SK-N-SH treated with all-trans-retinoic acid at 6 μM for 48 hours (cell line): ENCODE data around the gene RNU1-1.
"Not testable (repeated sequence)": the region's sequence is repeated elsewhere in the genome, so short reads cannot be mapped to it uniquely, and the experiment has no call there.

Experiments used
- ATAC-seq: fragments of 200-7000 bp; cut with Tn5 transposase; 3 replicates; pipeline ENCODE4 v1.9.1; 2020; ENCODE audit warnings: mild to moderate bottlenecking, moderate library complexity
- ARNTL ChIP-seq: fragments of 450-650 bp; formaldehyde crosslinking; IDR thresholded peaks from 2 replicates; pipeline ENCODE4 v1.5.0; 2020; ENCODE audit warnings: low read depth, mild to moderate bottlenecking, moderate library complexity, borderline replicate concordance
- ESRRG ChIP-seq: fragments of 250-450 bp; sonication (Bioruptor Pico); IDR thresholded peaks from 2 replicates; pipeline ENCODE4 v1.6.1; 2021; ENCODE audit warnings: mild to moderate bottlenecking
- GLIS3 ChIP-seq: fragments of 250-450 bp; sonication (Bioruptor Pico); IDR thresholded peaks from 2 replicates; pipeline ENCODE4 v1.5.0; 2020; ENCODE audit warnings: mild to moderate bottlenecking, moderate library complexity
- ISL1 ChIP-seq: fragments of 250-450 bp; sonication (Bioruptor Pico); IDR thresholded peaks from 2 replicates; pipeline ENCODE4 v2.1.2; 2022; ENCODE audit warnings: mild to moderate bottlenecking, moderate library complexity
- RARB ChIP-seq: fragments of 250-450 bp; sonication (Bioruptor Pico); IDR thresholded peaks from 2 replicates; pipeline ENCODE4 v1.8.0; 2021; ENCODE audit warnings: mild to moderate bottlenecking, moderate library complexity
- SNAI2 ChIP-seq: fragments of 250-450 bp; sonication (Bioruptor Pico); IDR thresholded peaks from 2 replicates; pipeline ENCODE4 v1.5.0; 2020; ENCODE audit warnings: mild to moderate bottlenecking, moderate library complexity
- TCF4 ChIP-seq: fragments of 250-450 bp; sonication (Bioruptor Pico); IDR thresholded peaks from 2 replicates; pipeline ENCODE4 v1.8.0; 2021; ENCODE audit warnings: mild to moderate bottlenecking, moderate library complexity, borderline replicate concordance
- TOX ChIP-seq: fragments of 250-450 bp; sonication (Bioruptor Pico); IDR thresholded peaks from 2 replicates; pipeline ENCODE4 v1.8.0; 2021; ENCODE audit warnings: mild to moderate bottlenecking, moderate library complexity, borderline replicate concordance
- ZC3H10 ChIP-seq: fragments of 250-450 bp; sonication (Bioruptor Pico); IDR thresholded peaks from 2 replicates; pipeline ENCODE4 v1.5.1; 2021; ENCODE audit warnings: mild to moderate bottlenecking, moderate library complexity
- ZFP3 ChIP-seq: fragments of 250-450 bp; sonication (Bioruptor Pico); IDR thresholded peaks from 2 replicates; pipeline ENCODE4 v1.5.0; 2020; ENCODE audit warnings: mild to moderate bottlenecking, moderate library complexity
- ZFP30 ChIP-seq: fragments of 450-650 bp; formaldehyde crosslinking; IDR thresholded peaks from 2 replicates; pipeline ENCODE4 v1.5.0; 2022; ENCODE audit warnings: mild to moderate bottlenecking, moderate library complexity
- ZNF565 ChIP-seq: fragments of 450-650 bp; formaldehyde crosslinking; conservative IDR thresholded peaks from 2 replicates; pipeline ENCODE4 v1.5.0; 2020; ENCODE audit warnings: low read depth, mild to moderate bottlenecking, moderate library complexity
- ZNF70 ChIP-seq: fragments of 450-650 bp; formaldehyde crosslinking; IDR thresholded peaks from 2 replicates; pipeline ENCODE4 v1.5.0; 2020; ENCODE audit warnings: mild to moderate bottlenecking, moderate library complexity
- ZNF8 ChIP-seq: fragments of 450-650 bp; formaldehyde crosslinking; IDR thresholded peaks from 2 replicates; pipeline ENCODE4 v1.5.0; 2020; ENCODE audit warnings: mild to moderate bottlenecking, moderate library complexity
- TF ChIP-seq, protein P1 (sequence below): fragments of 250-450 bp; sonication (Bioruptor Pico); IDR thresholded peaks from 2 replicates; pipeline ENCODE4 v1.5.0; 2020; ENCODE audit warnings: mild to moderate bottlenecking, moderate library complexity
- TF ChIP-seq, protein P2 (sequence below): fragments of 250-450 bp; sonication (Bioruptor Pico); IDR thresholded peaks from 2 replicates; pipeline ENCODE4 v1.5.1; 2021; ENCODE audit warnings: mild to moderate bottlenecking, moderate library complexity
- TF ChIP-seq, protein P3 (sequence below): fragments of 250-450 bp; sonication (Bioruptor Pico); IDR thresholded peaks from 2 replicates; pipeline ENCODE4 v1.5.1; 2020; ENCODE audit warnings: low read depth, mild to moderate bottlenecking, moderate library complexity
- TF ChIP-seq, protein P4 (sequence below): fragments of 250-450 bp; sonication (Bioruptor Pico); IDR thresholded peaks from 2 replicates; pipeline ENCODE4 v1.8.0; 2020; ENCODE audit warnings: mild to moderate bottlenecking, moderate library complexity, borderline replicate concordance

Gene RNU1-1

DNA sequence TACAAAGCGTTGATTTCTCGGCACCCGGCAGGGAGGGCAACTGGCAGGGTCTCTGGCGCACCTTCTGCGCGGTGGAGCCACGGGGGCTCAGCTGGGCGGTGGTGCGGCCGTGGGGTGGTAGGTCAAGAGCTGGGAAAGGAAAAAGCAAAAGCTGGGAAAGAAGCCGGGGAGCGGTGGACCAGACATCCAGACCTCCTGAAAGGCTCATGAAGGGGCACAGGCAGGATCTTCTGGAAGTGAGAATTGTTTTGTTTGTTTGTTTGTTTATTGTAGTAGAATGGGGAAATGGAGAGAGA, 7.2 kb upstream of the RNU1-1 start:
- TF ChIP-seq SNAI2 (CRISPR knock-in tag) (no peak), ESRRG (no peak), RARB (CRISPR knock-in tag) (no peak), TCF4 (CRISPR knock-in tag) (no peak), ZNF565 (CRISPR knock-in tag) (no peak), ZFP3 (CRISPR knock-in tag) (no peak), ZNF70 (no peak), ISL1 (CRISPR knock-in tag) (no peak)
- TF ChIP-seq, protein P1, sequence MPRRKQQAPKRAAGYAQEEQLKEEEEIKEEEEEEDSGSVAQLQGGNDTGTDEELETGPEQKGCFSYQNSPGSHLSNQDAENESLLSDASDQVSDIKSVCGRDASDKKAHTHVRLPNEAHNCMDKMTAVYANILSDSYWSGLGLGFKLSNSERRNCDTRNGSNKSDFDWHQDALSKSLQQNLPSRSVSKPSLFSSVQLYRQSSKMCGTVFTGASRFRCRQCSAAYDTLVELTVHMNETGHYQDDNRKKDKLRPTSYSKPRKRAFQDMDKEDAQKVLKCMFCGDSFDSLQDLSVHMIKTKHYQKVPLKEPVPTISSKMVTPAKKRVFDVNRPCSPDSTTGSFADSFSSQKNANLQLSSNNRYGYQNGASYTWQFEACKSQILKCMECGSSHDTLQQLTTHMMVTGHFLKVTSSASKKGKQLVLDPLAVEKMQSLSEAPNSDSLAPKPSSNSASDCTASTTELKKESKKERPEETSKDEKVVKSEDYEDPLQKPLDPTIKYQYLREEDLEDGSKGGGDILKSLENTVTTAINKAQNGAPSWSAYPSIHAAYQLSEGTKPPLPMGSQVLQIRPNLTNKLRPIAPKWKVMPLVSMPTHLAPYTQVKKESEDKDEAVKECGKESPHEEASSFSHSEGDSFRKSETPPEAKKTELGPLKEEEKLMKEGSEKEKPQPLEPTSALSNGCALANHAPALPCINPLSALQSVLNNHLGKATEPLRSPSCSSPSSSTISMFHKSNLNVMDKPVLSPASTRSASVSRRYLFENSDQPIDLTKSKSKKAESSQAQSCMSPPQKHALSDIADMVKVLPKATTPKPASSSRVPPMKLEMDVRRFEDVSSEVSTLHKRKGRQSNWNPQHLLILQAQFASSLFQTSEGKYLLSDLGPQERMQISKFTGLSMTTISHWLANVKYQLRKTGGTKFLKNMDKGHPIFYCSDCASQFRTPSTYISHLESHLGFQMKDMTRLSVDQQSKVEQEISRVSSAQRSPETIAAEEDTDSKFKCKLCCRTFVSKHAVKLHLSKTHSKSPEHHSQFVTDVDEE (CRISPR knock-in tag), result no peak
- TF ChIP-seq, all 23 proteins: peak for 0
- no peak for ATAC-seq

DNA sequence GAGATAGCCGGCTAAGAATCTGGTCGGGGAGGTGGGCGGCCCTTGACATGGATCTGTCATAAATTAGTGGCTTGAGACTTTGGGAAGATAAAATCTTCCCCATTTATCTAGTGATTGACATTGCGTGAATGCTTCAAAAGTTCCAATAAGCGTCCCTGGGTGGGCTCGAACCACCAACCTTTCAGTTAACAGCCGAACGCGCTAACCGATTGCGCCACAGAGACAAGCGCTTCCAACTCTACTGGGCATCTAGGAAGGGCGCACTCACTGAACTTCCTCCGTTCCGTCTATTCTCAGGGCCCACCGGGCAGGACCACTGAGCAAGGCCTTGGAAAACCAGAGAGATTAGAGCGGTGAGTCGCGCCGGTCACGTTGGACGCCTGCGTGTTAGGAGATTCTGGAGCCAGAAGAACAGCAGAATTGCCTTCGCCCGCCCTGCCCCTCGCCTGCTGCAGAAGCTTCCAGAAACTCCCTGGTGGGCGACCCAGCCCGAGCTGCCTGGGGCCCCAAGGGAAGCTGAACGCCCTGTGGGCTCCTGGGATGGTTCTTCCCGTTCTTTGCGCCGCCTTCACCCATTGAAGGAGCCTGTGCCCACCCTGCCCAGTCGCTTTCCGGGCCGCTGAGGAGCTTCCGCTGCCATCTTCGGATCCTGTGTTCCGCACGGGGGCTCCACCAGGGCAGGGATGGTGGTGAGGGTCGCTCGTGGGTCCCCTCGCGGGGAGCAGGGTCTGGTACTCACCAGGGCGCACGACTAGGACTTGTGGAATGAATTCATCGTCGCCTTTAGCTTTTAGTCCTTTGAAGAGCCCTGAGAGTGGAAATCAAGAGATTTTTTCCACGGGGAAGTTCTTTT, 6.6 kb upstream of the RNU1-1 start:
- ATAC-seq, result not testable (repeated sequence)

DNA sequence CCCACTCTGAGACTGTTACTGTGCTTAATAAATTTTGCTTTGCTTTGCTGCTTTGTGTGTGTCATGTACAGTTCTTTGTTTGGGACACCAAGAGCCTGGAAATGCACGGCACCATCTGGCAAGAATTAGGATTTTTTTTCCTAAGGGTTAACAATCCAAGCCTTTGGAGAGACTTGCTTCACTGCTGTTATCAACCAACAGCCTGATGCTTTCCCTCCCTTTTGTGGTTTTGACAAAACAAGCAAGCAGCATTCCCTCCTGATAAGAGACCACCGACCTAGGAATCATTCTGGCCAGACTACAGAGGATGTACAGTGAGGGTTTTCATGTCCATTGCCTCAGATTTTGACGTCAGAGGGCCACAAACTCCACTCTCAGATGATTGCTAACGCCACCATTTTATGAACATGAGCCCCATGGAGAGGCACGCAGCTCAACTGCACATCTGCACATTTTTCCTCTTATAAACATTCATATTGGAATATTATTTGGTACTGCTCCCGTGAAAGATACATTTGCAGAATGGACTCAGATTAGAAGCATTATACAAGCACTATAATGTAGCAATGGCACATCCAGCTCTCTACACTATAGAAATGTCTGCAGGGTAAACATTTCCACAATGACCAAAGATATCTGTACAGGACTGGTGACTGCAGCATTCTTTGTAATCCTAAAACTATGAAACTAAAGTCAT, 5.3 kb upstream of the RNU1-1 start:
- not testable (repeated sequence) for ATAC-seq

DNA sequence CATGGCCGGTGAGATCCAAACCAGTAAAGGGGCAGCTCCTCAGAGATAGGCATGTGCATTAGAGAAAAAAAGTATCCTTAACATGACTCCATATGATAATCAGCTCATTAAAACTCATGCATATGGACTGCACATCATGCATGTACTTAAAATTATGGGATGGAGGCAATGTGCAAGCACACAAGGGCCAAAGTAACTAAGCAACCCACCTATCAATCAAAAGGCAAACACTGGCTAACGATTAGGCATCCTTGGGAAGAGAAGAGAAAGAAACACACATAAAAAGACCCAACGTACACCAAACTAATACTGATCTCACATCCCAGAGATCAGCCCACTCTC, 4.8 kb upstream of the RNU1-1 start:
- not testable (repeated sequence) for ATAC-seq

DNA sequence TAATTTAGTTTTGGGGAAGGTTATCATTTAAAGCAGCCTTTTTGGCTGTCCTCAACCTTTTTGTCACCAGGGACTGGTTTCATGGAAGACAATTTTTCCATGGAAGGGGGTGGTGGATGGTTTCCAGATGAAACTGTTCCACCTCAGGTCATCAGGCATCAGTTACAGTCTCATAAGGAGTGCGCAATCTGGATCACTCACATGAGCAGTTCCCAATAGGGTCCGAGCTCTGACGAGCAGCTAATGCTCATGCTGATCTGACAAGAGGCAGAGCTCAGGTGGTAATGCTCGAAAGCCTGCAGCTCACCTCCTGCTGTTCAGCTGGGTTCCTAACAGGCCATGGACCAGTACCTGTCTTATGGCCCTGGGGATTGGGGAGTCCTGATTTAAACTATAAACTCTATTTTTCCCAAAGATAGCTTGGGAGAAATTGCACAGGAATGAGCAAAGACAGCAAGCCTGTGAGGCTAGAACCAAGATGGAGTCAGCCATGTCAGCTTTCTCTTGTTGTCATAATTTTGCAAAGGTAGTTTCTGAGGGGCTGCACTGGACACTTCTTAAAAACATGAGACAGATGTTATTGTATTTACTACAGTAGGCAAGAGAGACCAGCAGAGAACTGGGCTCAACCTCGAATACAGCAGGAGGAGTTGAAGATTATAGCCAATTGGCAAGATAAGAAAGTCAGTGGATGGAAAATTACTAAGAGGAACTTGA, 2.8 kb upstream of the RNU1-1 start:
- not testable (repeated sequence) for ATAC-seq

DNA sequence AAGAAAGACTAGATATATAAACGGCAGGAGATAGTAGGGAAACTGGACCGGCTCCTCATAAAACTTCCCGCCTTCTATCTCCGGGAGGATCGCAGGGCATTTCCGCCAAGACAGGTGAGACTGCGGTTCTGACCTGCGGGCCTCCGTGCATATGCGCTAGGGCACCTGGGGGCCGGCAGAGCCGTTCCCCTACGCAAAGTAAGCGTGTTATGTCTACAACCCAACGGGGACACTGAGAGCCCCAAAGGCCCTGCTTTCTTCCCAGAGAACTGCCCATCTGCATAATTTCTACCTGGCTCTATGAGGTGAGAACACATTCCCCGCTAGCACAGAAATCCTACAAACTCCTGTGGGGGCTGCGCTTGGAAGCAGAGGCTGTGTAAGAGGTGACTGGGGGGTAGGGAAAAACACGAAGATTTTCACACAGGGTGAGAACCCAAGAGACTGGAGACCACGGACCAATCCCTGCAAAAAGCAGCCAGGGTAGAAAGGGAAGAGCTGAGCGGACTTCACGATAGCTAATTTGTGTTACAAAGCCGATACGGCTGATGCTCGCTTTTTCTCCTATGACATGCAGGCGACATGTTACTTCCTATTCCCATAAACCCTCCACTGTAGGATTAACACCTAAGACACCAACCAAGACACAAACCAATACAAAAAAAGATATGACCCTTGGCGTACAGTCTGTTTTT, 526 bp downstream of the RNU1-1 start:
- peak; percentile 100 for ATAC-seq
- TF ChIP-seq, protein P2, sequence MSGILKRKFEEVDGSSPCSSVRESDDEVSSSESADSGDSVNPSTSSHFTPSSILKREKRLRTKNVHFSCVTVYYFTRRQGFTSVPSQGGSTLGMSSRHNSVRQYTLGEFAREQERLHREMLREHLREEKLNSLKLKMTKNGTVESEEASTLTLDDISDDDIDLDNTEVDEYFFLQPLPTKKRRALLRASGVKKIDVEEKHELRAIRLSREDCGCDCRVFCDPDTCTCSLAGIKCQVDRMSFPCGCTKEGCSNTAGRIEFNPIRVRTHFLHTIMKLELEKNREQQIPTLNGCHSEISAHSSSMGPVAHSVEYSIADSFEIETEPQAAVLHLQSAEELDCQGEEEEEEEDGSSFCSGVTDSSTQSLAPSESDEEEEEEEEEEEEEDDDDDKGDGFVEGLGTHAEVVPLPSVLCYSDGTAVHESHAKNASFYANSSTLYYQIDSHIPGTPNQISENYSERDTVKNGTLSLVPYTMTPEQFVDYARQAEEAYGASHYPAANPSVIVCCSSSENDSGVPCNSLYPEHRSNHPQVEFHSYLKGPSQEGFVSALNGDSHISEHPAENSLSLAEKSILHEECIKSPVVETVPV (CRISPR knock-in tag), result peak; percentile 94
- TF ChIP-seq ARNTL (CRISPR knock-in tag) (0 out of 2 replicates have a peak, but pooled peaks have one; percentile 64), RARB (CRISPR knock-in tag) (peak; percentile 98), TOX (CRISPR knock-in tag) (peak; percentile 97), TCF4 (CRISPR knock-in tag) (0 out of 2 replicates have a peak, but pooled peaks have one; percentile 48), GLIS3 (CRISPR knock-in tag) (peak; percentile 99), ZC3H10 (CRISPR knock-in tag) (peak; percentile 94), ZFP30 (CRISPR knock-in tag) (0 out of 2 replicates have a peak, but pooled peaks have one; percentile 49), ZNF8 (CRISPR knock-in tag) (peak; percentile 60; the same call in 1 of the 2 replicates), ESRRG (peak; percentile 98)
- TF ChIP-seq, protein P1 (CRISPR knock-in tag), result 0 out of 2 replicates have a peak, but pooled peaks have one; percentile 23
- TF ChIP-seq, protein P3, sequence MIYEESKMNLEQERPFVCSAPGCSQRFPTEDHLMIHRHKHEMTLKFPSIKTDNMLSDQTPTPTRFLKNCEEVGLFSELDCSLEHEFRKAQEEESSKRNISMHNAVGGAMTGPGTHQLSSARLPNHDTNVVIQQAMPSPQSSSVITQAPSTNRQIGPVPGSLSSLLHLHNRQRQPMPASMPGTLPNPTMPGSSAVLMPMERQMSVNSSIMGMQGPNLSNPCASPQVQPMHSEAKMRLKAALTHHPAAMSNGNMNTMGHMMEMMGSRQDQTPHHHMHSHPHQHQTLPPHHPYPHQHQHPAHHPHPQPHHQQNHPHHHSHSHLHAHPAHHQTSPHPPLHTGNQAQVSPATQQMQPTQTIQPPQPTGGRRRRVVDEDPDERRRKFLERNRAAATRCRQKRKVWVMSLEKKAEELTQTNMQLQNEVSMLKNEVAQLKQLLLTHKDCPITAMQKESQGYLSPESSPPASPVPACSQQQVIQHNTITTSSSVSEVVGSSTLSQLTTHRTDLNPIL, result peak; percentile 92
- TF ChIP-seq, protein P4, sequence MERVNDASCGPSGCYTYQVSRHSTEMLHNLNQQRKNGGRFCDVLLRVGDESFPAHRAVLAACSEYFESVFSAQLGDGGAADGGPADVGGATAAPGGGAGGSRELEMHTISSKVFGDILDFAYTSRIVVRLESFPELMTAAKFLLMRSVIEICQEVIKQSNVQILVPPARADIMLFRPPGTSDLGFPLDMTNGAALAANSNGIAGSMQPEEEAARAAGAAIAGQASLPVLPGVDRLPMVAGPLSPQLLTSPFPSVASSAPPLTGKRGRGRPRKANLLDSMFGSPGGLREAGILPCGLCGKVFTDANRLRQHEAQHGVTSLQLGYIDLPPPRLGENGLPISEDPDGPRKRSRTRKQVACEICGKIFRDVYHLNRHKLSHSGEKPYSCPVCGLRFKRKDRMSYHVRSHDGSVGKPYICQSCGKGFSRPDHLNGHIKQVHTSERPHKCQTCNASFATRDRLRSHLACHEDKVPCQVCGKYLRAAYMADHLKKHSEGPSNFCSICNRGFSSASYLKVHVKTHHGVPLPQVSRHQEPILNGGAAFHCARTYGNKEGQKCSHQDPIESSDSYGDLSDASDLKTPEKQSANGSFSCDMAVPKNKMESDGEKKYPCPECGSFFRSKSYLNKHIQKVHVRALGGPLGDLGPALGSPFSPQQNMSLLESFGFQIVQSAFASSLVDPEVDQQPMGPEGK (CRISPR knock-in tag), result peak; percentile 97
